GDM1 (cell line): ENCODE data around the gene WDR7.

Experiments
- DNase-seq: peaks from one replicate; lab custom pipeline; 2025; lab: John Stamatoyannopoulos, UW

The WDR7 gene

GRCh38 chr18:56722518-56722917, 71.4 kb downstream of the WDR7 start:
- no peak for DNase-seq

- no peak for DNase-seq
Observed at GRCh38 chr18:56723068-56723467, 71.9 kb downstream of the WDR7 start.

- no peak for DNase-seq
Observed at GRCh38 chr18:56723706-56724105, 72.5 kb downstream of the WDR7 start.

GRCh38 chr18:56726906-56727305, 75.7 kb downstream of the WDR7 start:
- DNase-seq: no peak

GRCh38 chr18:56727399-56727798, 76.2 kb downstream of the WDR7 start:
- no peak for DNase-seq

- no peak for DNase-seq
Observed at GRCh38 chr18:56728741-56729140, 77.6 kb downstream of the WDR7 start.

- no peak for DNase-seq
Observed at GRCh38 chr18:56738184-56738583, 87.0 kb downstream of the WDR7 start.

GRCh38 chr18:56739731-56740130, 88.6 kb downstream of the WDR7 start:
- no peak for DNase-seq

GRCh38 chr18:56740645-56741044, 89.5 kb downstream of the WDR7 start:
- DNase-seq: no peak

GRCh38 chr18:56741685-56742084, 90.5 kb downstream of the WDR7 start:
- DNase-seq: no peak

- DNase-seq: no peak
Observed at GRCh38 chr18:56743115-56743514, 92.0 kb downstream of the WDR7 start.

GRCh38 chr18:56747032-56747658, 96.0 kb downstream of the WDR7 start:
- DNase-seq: no peak

GRCh38 chr18:56747857-56748256, 96.7 kb downstream of the WDR7 start:
- no peak for DNase-seq

- no peak for DNase-seq
Observed at GRCh38 chr18:56748698-56749268, 97.6 kb downstream of the WDR7 start.

GRCh38 chr18:56756966-56757365, 105.8 kb downstream of the WDR7 start:
- no peak for DNase-seq

GRCh38 chr18:56770097-56770496, 118.9 kb downstream of the WDR7 start:
- DNase-seq: no peak

- no peak for DNase-seq
Observed at GRCh38 chr18:56770873-56771272, 119.7 kb downstream of the WDR7 start.

- no peak for DNase-seq
Observed at GRCh38 chr18:56775701-56776100, 124.5 kb downstream of the WDR7 start.

GRCh38 chr18:56787390-56787789, 136.2 kb downstream of the WDR7 start:
- no peak for DNase-seq

GRCh38 chr18:56789004-56789888, 138.1 kb downstream of the WDR7 start:
- DNase-seq: peak; percentile 7

- DNase-seq: no peak
Observed at GRCh38 chr18:56789889-56790180, 138.7 kb downstream of the WDR7 start.

GRCh38 chr18:56795381-56795780, 144.2 kb downstream of the WDR7 start:
- no peak for DNase-seq

GRCh38 chr18:56799756-56800155, 148.6 kb downstream of the WDR7 start:
- no peak for DNase-seq
